Natural killer cell (primary cell): ENCODE measurements around the gene FIZ1. TPM values are rescaled to one million over a fixed set of nuclear protein-coding genes. Genes with fewer than 3 reads are reported as not detected.

Experiments used
- ATAC-seq, 3 donors: fragments of 150-1000 bp in 2 of 3; fragments of 200-7000 bp in 1 of 3; cut with Tn5 transposase; 1 replicate in 1 of 3; 2 replicates in 2 of 3; pipeline ENCODE4 v1.10.0; 2021; ENCODE audit warnings: mild to moderate bottlenecking in 2 of 3, moderate library complexity in 2 of 3
- DNase-seq, 2 donors: peaks; one replicate each; pipeline versions ENCODE4 v3.0.0 to v3.0.0-alpha.2; 2013 to 2021; ENCODE audit warnings: mixed read lengths in 1 of 2
- H3K27ac ChIP-seq: one replicate; pipeline ENCODE4 v1.5.1; 2013; ENCODE audit warnings: mild to moderate bottlenecking, low read length
- H3K27me3 ChIP-seq: one replicate; pipeline ENCODE4 v1.6.1; 2013; ENCODE audit warnings: low read length; ENCODE audit not compliant: control insufficient read depth, insufficient read depth
- H3K36me3 ChIP-seq: one replicate; pipeline ENCODE4 v1.6.1; 2013; ENCODE audit warnings: low read length; ENCODE audit not compliant: control insufficient read depth, insufficient read depth
- H3K4me1 ChIP-seq: one replicate; pipeline ENCODE4 v1.6.1; 2013; ENCODE audit warnings: low read length; ENCODE audit not compliant: control insufficient read depth, insufficient read depth
- H3K4me3 ChIP-seq: one replicate; pipeline ENCODE4 v1.5.1; 2013; ENCODE audit warnings: low read length
- H3K9me3 ChIP-seq: one replicate; pipeline ENCODE4 v1.6.1; 2013; ENCODE audit warnings: low read length; ENCODE audit not compliant: control insufficient read depth, insufficient read depth
- H3K27ac Mint-ChIP-seq, 2 donors: one replicate each; pipeline ENCODE4 v1.8.0; 2022; ENCODE audit warnings: mild to moderate bottlenecking in 2 of 2, mixed read lengths in 2 of 2, moderate library complexity in 1 of 2
- H3K27me3 Mint-ChIP-seq, 2 donors: one replicate each; pipeline ENCODE4 v1.8.0; 2022; ENCODE audit warnings: low read depth in 2 of 2, mixed read lengths in 2 of 2
- H3K36me3 Mint-ChIP-seq: one replicate; pipeline ENCODE4 v1.8.0; 2022; ENCODE audit warnings: mixed read lengths
- H3K4me1 Mint-ChIP-seq, 2 donors: one replicate each; pipeline ENCODE4 v1.8.0; 2022; ENCODE audit warnings: mixed read lengths in 2 of 2
- H3K4me3 Mint-ChIP-seq: one replicate; pipeline ENCODE4 v1.8.0; 2022; ENCODE audit warnings: mild to moderate bottlenecking, moderate library complexity, mixed read lengths
- H3K9me3 Mint-ChIP-seq, 2 donors: one replicate each; pipeline ENCODE4 v1.8.0; 2022; ENCODE audit warnings: mixed read lengths in 2 of 2
- WGBS: methylation state at CpG from one replicate; pipeline ENCODE4 v1.1.7; 2013; ENCODE audit warnings: missing lambda C conversion rate; ENCODE audit not compliant: insufficient coverage; 5-methylcytosine and 5-hydroxymethylcytosine counted together
- intact Hi-C: fragments of 100-400 bp; cut with micrococcal nuclease; formaldehyde crosslinking; loops from one replicate; pipeline ENCODE4 v1.14.2; 2022
- total RNA-seq, 4 donors: library from RNA; stranded (reverse); fragments of 120-200 nt in 1 of 4; gene quantifications; one replicate each; pipeline versions ENCODE4 v1.2.3 to v1.2.4, GENCODE V29; 2013 to 2022
- TF ChIP-seq, protein P1 (sequence below): fragments of 200-600 bp; IDR thresholded peaks from one replicate; pipeline ENCODE4 v1.8.0; 2022; ENCODE audit warnings: antibody characterized with exemption

The FIZ1 gene, protein sequence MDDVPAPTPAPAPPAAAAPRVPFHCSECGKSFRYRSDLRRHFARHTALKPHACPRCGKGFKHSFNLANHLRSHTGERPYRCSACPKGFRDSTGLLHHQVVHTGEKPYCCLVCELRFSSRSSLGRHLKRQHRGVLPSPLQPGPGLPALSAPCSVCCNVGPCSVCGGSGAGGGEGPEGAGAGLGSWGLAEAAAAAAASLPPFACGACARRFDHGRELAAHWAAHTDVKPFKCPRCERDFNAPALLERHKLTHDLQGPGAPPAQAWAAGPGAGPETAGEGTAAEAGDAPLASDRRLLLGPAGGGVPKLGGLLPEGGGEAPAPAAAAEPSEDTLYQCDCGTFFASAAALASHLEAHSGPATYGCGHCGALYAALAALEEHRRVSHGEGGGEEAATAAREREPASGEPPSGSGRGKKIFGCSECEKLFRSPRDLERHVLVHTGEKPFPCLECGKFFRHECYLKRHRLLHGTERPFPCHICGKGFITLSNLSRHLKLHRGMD
- total RNA-seq = 10 to 100 TPM in 2 of 3 donors, 1 to 10 TPM in 1; 8.5 to 18.2 (median 10.3) TPM
- total RNA-seq (2013) = 4.8 TPM

DNA sequence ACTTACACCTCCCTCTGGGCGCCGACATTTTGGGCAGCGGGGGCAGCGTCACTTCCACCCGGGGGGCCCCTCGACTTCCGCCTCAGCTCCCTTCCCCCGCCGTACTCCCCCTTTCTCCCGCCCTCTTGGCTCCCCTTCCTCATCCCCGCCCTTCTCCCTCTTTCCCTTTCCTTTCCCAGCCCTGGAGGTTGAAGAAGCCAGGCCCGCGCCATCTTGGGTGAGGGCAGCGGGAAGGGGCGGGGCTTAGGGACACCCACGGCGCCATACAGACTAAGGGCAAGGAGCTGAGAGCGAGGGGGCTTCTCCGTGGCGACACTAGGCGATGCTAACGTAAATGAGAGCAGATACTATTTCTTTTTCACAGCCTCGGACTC is at the start of gene FIZ1:
Gene FIZ1, minus strand, starts transcription at position 50 of the 374 bp plus-strand sequence. CDS start 1,652 bp downstream, outside the sequence.
- peak within 1 kb of the TSS; percentile 94 for H3K4me3 ChIP-seq
- H3K4me1 Mint-ChIP-seq = peaks cover 23 to 38% of the 10 kb centered on the region in 2 donors

DNA sequence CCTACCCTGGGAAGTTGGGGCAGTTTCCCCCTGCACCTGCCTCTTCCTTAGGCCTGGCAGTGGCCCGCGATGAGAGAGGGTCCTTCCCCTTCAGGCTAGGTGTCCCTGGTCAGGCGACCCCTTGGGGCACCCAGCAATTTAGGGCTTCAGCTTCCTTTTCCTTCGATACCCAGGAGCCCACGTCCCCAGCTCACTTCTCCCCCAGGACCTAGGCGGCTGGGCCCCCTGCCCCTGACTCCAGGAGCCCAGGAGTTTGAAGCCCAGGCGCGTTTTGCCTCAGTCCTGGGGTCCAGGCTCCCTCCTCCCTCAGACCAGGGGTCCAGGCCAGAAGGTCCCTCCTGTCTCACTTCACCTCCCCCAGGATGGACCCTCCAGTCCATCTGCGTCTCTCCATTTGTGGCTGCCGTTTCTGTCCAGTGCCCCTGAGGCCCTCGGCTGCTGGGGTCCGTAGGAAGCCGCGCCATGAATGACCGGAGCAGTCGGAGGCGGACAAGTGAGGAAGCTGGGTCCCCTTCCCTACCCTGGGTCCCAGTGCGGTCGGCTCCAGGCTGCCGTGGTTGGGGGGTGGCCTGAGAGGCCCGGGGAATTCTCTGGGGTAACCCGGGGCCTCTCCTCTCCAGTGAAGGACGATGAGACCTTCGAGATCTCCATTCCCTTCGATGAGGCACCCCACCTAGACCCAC is 49.4 kb upstream of the FIZ1 start:
- Mint-ChIP-seq H3K27me3 (peaks cover 0 to 7% of the 10 kb centered on the region in 2 donors), H3K36me3 (no peaks in the 10 kb centered on the region), H3K4me1 (peaks cover 7 to 33% of the 10 kb centered on the region in 2 donors), H3K4me3 (peak overlapping the region; percentile 83), H3K27ac (peak overlapping the region in 1 of 2 donors; percentile 76), H3K9me3 (no peaks in the 10 kb centered on the region)
- DNase-seq = no peak
- intact Hi-C loops = no loop called here
- no peaks in the 10 kb centered on the region for H3K27me3 ChIP-seq
- peaks cover 13% of the 10 kb centered on the region for H3K36me3 ChIP-seq
- peaks cover 44% of the 10 kb centered on the region for H3K4me1 ChIP-seq
- ATAC-seq = no peak
- TF ChIP-seq, protein P1, sequence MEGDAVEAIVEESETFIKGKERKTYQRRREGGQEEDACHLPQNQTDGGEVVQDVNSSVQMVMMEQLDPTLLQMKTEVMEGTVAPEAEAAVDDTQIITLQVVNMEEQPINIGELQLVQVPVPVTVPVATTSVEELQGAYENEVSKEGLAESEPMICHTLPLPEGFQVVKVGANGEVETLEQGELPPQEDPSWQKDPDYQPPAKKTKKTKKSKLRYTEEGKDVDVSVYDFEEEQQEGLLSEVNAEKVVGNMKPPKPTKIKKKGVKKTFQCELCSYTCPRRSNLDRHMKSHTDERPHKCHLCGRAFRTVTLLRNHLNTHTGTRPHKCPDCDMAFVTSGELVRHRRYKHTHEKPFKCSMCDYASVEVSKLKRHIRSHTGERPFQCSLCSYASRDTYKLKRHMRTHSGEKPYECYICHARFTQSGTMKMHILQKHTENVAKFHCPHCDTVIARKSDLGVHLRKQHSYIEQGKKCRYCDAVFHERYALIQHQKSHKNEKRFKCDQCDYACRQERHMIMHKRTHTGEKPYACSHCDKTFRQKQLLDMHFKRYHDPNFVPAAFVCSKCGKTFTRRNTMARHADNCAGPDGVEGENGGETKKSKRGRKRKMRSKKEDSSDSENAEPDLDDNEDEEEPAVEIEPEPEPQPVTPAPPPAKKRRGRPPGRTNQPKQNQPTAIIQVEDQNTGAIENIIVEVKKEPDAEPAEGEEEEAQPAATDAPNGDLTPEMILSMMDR = no peak
- peak overlapping the region; percentile 33 for H3K27ac ChIP-seq
- WGBS = 30% methylated on average over 22 of the region's 25 CpGs
- no peaks in the 10 kb centered on the region for H3K9me3 ChIP-seq
- H3K4me3 ChIP-seq = peak overlapping the region; percentile 61

More for the DNA sequence above, at the start of gene FIZ1:
- Mint-ChIP-seq H3K27ac (peak within 1 kb of the TSS; percentile 96 to 99), H3K36me3 (no peaks in the 10 kb centered on the region), H3K4me3 (peak within 1 kb of the TSS; percentile 96), H3K27me3 (no peaks in the 10 kb centered on the region), H3K9me3 (no peaks in the 10 kb centered on the region)
- WGBS = under 1% methylated on average over 23 of the region's 23 CpGs
- ATAC-seq (peak; percentile 69 to 85 (median 73)), DNase-seq (peak; percentile 93 to 98)
- intact Hi-C loops = loop anchor here (1.0 kb wide), 3 partner anchors 12 to 123 kb away; partner anchors contain the start of genes ZNF628 and ZNF784
- Histone ChIP-seq H3K27ac (peak within 1 kb of the TSS; percentile 100), H3K36me3 (peaks cover 5% of the 10 kb centered on the region), H3K27me3 (no peaks in the 10 kb centered on the region), H3K9me3 (no peaks in the 10 kb centered on the region), H3K4me1 (peaks cover 24% of the 10 kb centered on the region)
- TF ChIP-seq, protein P1 = no peak

DNA sequence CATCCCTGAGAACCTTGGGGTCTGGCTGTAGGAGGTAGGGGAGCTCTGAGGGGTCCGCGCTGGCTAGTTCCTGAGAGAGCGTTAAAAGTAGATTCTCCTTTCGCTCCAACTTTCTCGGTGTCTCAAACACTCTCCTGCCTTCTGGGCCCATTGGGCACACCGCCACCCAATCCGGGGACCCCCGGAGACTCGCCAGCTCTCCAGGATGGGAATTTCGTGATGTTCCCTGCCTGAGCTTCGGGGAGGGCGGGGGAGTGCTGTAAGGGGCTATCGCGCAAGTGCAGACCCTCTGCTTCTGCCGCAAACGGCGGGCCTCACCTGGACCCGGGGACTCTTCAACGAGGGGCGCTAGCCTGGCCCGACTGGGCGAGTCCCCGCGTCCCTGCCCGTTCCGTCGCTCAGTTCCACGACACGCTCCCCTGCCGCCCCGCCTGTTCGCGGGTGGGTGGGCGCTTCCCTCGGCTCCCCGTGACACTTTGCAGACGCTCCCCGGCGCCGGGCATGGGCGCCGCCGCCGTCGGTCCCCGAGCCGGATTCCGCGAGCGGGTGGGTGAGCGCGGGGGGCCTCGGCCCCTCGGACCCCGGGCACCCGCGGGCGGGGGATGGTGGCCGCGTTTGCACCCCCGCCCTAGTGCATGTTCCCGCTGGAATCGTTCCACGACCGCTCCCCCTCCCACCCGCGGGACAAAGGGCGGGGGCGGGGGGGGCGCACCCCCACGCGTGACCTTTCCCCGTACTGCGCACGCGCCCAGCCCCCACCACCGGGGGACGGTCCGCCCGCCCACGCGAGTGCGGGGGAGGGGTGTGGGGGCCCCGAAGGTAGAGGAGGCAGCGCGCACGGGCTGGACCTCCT is 48.6 kb upstream of the FIZ1 start, which contains the start of gene CCDC106:
Gene CCDC106, plus strand, starts transcription at position 481 of the 853 bp plus-strand sequence. CDS start 835 bp downstream, outside the sequence.
- no peaks in the 10 kb centered on the region for H3K9me3 Mint-ChIP-seq
- H3K4me3 ChIP-seq = peak within 1 kb of the TSS; percentile 61
- 2% methylated on average over 85 of the region's 87 CpGs for WGBS

More for the DNA sequence above, 48.6 kb upstream of the FIZ1 start, which contains the start of gene CCDC106:
- peak within 1 kb of the TSS; percentile 48 for H3K27ac ChIP-seq
- peaks cover 0 to 7% of the 10 kb centered on the region in 2 donors for H3K27me3 Mint-ChIP-seq
- intact Hi-C loops = no loop called here
- peaks cover 14 to 39% of the 10 kb centered on the region in 2 donors for H3K4me1 Mint-ChIP-seq
- H3K36me3 Mint-ChIP-seq = no peaks in the 10 kb centered on the region
- peaks cover 13% of the 10 kb centered on the region for H3K36me3 ChIP-seq
- peak within 1 kb of the TSS; percentile 83 for H3K4me3 Mint-ChIP-seq
- peak within 1 kb of the TSS in 1 of 2 donors; percentile 76 for H3K27ac Mint-ChIP-seq
- TF ChIP-seq, protein P1 = no peak
- ATAC-seq (peak; percentile 36 to 51 (median 49)), DNase-seq (peak in 1 of 2 donors; percentile 64)
- peaks cover 42% of the 10 kb centered on the region for H3K4me1 ChIP-seq
- no peaks in the 10 kb centered on the region for H3K9me3 ChIP-seq
- no peaks in the 10 kb centered on the region for H3K27me3 ChIP-seq
